HG03139 (cell line): Measurements from ENCODE around the gene PRICKLE2.

Experiments used
- ATAC-seq: cut with Tn5 transposase; IDR thresholded peaks from one replicate; pipeline ENCODE4 v1.9.1; 2021; ENCODE audit not compliant: unreplicated experiment

PRICKLE2 gene

GRCh38 chr3:64221571-64222257 lies 3.6 kb downstream of the PRICKLE2 start:
- no peak for ATAC-seq

- no peak for ATAC-seq
These were observed 4.9 kb downstream of the PRICKLE2 start for GRCh38 chr3:64220161-64220914.

GRCh38 chr3:64218746-64219145 lies 6.5 kb downstream of the PRICKLE2 start:
- ATAC-seq = no peak

- no peak for ATAC-seq
These were observed 6.9 kb downstream of the PRICKLE2 start for GRCh38 chr3:64218329-64218728.

- ATAC-seq = no peak
These were observed 8.8 kb downstream of the PRICKLE2 start for GRCh38 chr3:64216274-64217147.

GRCh38 chr3:64215559-64215958 lies 9.7 kb downstream of the PRICKLE2 start:
- ATAC-seq = no peak

GRCh38 chr3:64215103-64215502 lies 10.2 kb downstream of the PRICKLE2 start:
- ATAC-seq = no peak

- ATAC-seq = no peak
These were observed 10.8 kb downstream of the PRICKLE2 start for GRCh38 chr3:64214381-64215018.

GRCh38 chr3:64213962-64214379 lies 11.3 kb downstream of the PRICKLE2 start:
- no peak for ATAC-seq

GRCh38 chr3:64213224-64213878 lies 11.9 kb downstream of the PRICKLE2 start:
- ATAC-seq = no peak

- no peak for ATAC-seq
These were observed 15.2 kb downstream of the PRICKLE2 start for GRCh38 chr3:64209866-64210621.

GRCh38 chr3:64207289-64208080 lies 17.8 kb downstream of the PRICKLE2 start:
- ATAC-seq = no peak

- no peak for ATAC-seq
These were observed 21.0 kb downstream of the PRICKLE2 start for GRCh38 chr3:64203969-64204908.

GRCh38 chr3:64203216-64203615 lies 22.1 kb downstream of the PRICKLE2 start:
- ATAC-seq = no peak

GRCh38 chr3:64199932-64200331 lies 25.3 kb downstream of the PRICKLE2 start:
- ATAC-seq = no peak

- ATAC-seq = no peak
These were observed 28.9 kb downstream of the PRICKLE2 start for GRCh38 chr3:64196236-64196929.

GRCh38 chr3:64195789-64196188 lies 29.5 kb downstream of the PRICKLE2 start:
- ATAC-seq = no peak
